Body of pancreas (tissue), 4 donors: Measurements from ENCODE around the gene BMP6.

Experiments
- CTCF ChIP-seq, 7 experiments: fragments of 450-650 bp in 4 of 7; fragments of 200-600 bp in 3 of 7; sonication (generic) in 3 of 7; IDR thresholded peaks; one replicate each; pipeline ENCODE4 v1.5.1; 2016 to 2019; ENCODE audit warnings: antibody characterized with exemption in 7 of 7
- POLR2A ChIP-seq, 3 donors: fragments of 450-650 bp; IDR thresholded peaks; one replicate each; pipeline ENCODE4 v1.6.1; 2016; ENCODE audit warnings: antibody characterized with exemption in 3 of 3, mild to moderate bottlenecking in 2 of 3

GRCh38 chr6:7846966-7847818, 121.3 kb downstream of the BMP6 start:
- TF ChIP-seq CTCF (IDR thresholded peaks at IDR 0.05), result no peak
- TF ChIP-seq POLR2A (IDR thresholded peaks at IDR 0.05), result no peak
